Retinal pigment epithelial cell (primary cell): ENCODE results near the gene MEIOSIN.

ENCODE experiments used
- DNase-seq: peaks from one replicate; pipeline ENCODE4 v3.0.0-alpha.2; 2010; ENCODE audit warnings: low read depth
- H3K4me3 ChIP-seq: 2 replicates; pipeline ENCODE4 v1.5.1; 2011; ENCODE audit warnings: mild to moderate bottlenecking, low read length, control low read depth, moderate library complexity
- TF ChIP-seq, protein P1 (sequence below): conservative IDR thresholded peaks from 2 replicates; pipeline ENCODE4 v1.5.1; 2011; ENCODE audit warnings: low read depth, low read length, control low read depth, inconsistent platforms

MEIOSIN gene

DNA sequence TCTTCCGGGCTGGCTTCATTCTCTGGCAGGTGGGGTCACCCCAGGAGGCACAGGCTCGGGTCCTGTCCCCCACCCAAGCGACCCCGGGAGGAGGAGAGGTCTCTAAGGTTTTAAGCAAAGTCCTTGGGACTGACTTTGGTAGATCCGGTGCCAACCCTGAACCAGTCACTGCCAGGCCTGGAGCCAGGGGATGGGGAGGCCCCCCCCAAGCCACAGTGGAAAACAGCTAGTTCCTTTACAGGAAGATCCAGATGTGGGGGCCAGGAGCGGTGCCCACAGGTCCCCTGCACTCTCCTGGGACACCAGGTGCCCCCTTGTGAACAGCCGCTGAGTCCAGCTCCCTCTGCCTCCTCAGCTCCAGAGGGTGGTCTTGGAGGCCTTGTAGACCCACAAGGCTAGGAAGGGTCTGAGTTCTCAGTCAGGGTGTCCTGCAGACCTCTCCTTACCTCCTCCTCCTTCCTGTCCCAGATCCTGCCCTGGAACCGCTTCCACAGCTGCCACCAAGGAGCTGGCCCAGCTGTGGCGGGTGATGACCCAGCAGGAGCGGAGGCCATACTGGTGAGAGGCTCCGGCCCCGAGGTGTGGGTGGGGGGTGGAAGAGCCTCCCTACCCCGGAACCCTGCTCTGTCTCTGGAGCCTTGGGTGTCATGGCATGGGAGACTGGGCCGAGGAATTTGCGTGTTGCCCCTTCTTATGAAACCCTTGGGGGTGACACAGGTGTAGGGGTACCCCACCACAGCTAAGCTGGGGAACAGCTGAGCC, 29.8 kb downstream of the MEIOSIN start:
- TF ChIP-seq, protein P1, sequence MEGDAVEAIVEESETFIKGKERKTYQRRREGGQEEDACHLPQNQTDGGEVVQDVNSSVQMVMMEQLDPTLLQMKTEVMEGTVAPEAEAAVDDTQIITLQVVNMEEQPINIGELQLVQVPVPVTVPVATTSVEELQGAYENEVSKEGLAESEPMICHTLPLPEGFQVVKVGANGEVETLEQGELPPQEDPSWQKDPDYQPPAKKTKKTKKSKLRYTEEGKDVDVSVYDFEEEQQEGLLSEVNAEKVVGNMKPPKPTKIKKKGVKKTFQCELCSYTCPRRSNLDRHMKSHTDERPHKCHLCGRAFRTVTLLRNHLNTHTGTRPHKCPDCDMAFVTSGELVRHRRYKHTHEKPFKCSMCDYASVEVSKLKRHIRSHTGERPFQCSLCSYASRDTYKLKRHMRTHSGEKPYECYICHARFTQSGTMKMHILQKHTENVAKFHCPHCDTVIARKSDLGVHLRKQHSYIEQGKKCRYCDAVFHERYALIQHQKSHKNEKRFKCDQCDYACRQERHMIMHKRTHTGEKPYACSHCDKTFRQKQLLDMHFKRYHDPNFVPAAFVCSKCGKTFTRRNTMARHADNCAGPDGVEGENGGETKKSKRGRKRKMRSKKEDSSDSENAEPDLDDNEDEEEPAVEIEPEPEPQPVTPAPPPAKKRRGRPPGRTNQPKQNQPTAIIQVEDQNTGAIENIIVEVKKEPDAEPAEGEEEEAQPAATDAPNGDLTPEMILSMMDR, result no peak
- no peak overlapping the region for H3K4me3 ChIP-seq
- DNase-seq, result no peak

DNA sequence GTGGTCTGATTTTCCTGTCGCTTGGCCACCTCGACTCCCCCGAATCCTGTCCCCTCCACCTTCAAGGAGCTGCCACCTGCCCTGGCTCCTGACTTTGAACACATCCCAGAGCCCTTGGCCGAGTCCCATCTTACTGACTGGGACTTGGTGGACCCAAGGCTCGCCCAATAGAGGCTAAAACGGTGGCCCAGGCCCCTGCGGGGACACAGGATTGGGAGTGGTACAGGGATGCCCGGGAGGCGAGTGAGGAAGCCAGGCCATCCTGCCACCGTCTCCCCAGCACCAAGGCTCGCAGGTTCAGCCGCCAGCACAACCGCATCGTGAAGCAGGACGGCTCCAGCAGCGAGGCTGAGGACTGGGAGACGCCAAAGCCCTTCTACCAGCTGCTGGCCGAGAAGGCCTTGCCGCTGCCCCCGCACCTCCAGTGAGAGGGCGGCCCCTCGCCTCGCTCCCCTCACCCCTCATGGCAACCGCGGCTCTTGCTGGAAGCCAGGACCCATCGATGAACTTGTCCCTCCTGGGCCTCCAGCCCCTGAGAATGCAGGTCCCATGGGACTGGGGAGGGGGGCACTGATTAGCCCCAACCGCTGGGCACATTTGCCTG, 30.6 kb downstream of the MEIOSIN start:
- TF ChIP-seq, protein P1, result no peak
- no peak overlapping the region for H3K4me3 ChIP-seq
- DNase-seq, result no peak

DNA sequence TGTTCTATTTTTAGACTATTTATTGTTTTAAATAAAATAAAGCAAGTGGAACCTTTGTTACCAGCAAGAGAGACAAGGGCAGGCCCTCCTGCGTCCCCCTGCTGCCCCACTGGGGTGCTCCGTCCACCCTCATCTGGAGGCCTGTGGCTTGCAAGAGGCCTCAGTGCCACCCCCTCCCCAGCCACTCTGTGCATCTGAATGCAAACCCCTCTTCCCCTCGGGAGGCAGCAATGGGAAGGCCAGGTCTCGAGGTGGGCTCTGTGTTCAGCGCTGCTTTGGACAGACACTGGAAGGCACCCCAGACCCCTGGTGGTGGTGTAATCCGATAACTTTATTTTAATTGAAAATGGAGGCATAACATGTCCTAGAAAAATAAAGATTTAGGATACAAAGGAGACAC, 31.2 kb downstream of the MEIOSIN start:
- no peak for DNase-seq
- H3K4me3 ChIP-seq, result no peak overlapping the region
- TF ChIP-seq, protein P1, result no peak

DNA sequence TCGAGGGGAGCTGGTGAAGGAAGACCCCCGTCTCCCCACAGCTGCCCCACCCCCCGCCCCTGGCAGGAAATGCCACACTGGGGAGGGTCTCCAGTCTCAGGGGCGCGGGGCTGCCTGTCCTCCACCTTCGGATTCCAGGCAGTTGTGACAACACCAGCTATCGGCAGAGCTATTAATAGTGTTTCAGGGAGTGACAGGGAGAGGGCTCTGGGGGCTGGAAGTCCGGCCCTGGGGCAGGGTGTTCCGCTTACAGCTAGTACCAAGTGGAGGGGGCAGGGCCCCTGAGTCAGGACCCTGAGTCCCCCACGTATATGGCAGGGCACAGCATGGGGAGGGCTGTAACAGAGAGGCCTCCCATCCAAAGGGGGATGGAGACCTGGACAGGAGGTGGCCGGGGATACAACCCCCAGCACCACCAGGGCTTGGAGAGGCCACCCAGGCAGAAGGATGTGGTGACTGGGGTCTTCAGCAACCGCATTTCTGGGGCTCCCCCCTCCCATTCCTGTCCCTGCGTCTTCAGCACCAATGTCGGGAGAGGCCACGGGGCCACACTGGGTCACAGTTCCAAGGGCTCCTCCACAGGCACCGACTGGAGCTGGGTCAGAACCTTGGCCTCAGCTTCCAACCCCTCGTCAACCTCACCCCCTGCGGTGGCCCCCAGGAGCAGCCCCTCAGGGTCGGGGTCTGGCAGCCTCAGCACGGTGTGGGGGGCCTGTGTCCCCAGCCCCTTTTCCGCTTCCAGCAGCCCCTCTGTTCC, 31.9 kb downstream of the MEIOSIN start:
- H3K4me3 ChIP-seq, result no peak overlapping the region
- TF ChIP-seq, protein P1, result no peak
- DNase-seq, result no peak

DNA sequence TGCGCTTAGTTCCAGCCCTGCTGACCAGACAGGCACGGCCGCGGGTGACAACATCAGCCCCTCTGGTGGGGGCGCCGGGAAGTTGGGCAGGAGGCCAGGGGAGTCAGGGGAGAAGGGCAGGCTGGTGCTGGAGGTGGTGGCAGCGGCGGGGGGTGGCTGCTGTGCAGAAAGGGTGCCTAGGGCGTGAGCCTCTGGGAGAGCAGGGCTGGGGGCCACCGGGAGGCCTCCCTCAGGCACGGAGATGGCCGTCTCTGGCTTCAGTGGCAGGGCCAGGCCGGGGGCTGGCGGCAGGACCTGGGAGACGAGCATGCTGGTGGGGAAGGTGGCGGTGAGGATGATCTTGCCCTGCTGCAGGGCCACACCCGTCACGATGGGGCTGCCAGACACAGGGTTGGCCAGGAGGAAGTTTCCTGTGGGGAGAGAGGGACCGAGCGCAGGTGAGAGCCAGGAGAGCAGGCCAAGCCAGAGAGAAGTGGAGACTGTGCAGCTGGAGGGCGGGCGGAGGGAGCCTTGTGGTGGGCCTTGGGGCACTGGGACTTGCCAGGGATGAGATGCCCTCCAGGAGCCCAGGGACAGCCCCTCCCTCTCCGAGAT, 32.6 kb downstream of the MEIOSIN start:
- H3K4me3 ChIP-seq, result no peak overlapping the region
- TF ChIP-seq, protein P1, result no peak
- DNase-seq, result no peak

DNA sequence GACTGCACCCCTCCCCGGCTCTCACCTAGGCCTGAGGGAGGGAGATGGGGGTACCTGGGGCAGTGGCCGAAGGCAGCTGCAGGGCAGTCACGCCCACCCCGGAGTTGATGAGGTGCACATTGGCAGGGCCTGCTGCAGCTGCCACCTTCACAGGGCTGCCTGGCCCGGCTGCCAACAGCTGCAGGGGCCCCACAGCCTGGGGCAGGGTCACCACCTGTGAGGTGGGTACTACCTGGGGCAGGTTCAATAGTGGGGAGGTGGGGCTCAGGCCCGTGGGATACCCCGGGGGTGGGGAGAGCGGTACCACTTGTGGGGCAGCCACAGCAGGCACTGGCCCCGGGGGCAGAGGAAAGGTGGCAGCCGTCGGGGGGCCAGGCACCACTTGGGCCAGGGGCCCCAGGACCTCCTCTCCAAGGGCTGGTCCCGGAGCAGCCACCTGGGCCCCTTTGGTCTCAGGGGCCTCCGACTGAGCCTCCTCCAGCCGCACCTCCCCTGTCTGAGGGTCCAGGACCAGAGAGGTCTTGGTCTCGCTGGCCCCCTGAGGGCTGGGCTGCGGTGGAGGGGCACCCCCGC, 33.1 kb downstream of the MEIOSIN start:
- TF ChIP-seq, protein P1, result no peak
- no peak overlapping the region for H3K4me3 ChIP-seq
- DNase-seq, result no peak
